Measurements from ENCODE around the gene ACOT13. TPM values are rescaled to one million over a fixed set of nuclear protein-coding genes. Genes with fewer than 3 reads are reported as not detected.
"Not testable (repeated sequence)": the region's sequence is repeated elsewhere in the genome, so short reads cannot be mapped to it uniquely, and the experiment has no call there.

The ACOT13 gene
- total and polyA plus RNA-seq, 2 donors (not counting 1 experiment from before 2014, with no cell fraction given), result 12.2 to 26.4 TPM

DNA sequence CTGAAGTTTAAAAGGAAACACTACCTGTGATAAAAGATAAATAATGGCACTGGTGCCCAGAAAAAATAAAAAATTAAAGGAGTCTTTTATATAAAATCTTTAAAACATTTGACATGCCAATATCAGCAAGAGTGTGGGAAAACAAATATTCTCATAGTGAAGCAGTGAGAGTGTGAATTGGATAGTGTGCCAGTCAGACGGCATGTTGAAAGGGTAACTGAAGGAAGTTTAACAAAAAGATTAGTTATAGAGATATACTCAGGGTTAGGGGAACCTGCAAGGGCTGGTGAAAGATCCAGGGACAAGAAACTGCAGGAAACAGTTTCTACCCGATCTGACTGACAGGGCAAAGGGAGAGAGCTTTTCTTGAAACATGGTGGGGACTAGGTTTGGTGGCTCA, 85.6 kb downstream of the ACOT13 start:
- no peak overlapping the region for H3K27ac ChIP-seq (ENCODE audit: insufficient read depth, low read length)
- H3K4me1 ChIP-seq (ENCODE audit: control insufficient read depth, extremely low read depth, insufficient read depth, low read length), result no peaks in the 10 kb centered on the region
- no peak overlapping the region for H2AFZ ChIP-seq (ENCODE audit: low read length)
- TF ChIP-seq, protein P1, sequence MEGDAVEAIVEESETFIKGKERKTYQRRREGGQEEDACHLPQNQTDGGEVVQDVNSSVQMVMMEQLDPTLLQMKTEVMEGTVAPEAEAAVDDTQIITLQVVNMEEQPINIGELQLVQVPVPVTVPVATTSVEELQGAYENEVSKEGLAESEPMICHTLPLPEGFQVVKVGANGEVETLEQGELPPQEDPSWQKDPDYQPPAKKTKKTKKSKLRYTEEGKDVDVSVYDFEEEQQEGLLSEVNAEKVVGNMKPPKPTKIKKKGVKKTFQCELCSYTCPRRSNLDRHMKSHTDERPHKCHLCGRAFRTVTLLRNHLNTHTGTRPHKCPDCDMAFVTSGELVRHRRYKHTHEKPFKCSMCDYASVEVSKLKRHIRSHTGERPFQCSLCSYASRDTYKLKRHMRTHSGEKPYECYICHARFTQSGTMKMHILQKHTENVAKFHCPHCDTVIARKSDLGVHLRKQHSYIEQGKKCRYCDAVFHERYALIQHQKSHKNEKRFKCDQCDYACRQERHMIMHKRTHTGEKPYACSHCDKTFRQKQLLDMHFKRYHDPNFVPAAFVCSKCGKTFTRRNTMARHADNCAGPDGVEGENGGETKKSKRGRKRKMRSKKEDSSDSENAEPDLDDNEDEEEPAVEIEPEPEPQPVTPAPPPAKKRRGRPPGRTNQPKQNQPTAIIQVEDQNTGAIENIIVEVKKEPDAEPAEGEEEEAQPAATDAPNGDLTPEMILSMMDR (conservative IDR thresholded peaks at IDR 0.05 in 1 of 2, IDR thresholded peaks at IDR 0.05 in 1 of 2; ENCODE audit: low read depth in 1 of 2, low read length in 2 of 2), result no peak
- no peak for TF ChIP-seq EZH2 (IDR thresholded peaks at IDR 0.05; ENCODE audit: low read length, missing control alignments)
- no peaks in the 10 kb centered on the region for H3K27me3 ChIP-seq (ENCODE audit: control insufficient read depth, insufficient read depth, low read length)
- H3K36me3 ChIP-seq (ENCODE audit: control insufficient read depth, insufficient read depth, low read length), result no peaks in the 10 kb centered on the region
- no peak overlapping the region for H3K4me3 ChIP-seq (replicated peaks in 1 of 4; ENCODE audit: control extremely low read depth in 1 of 4, insufficient read depth in 1 of 4, low read depth in 3 of 4, low read length in 4 of 4)
- H3K79me2 ChIP-seq (ENCODE audit: control insufficient read depth, insufficient read depth, low read length), result no peaks in the 10 kb centered on the region
- no peak overlapping the region for H3K4me2 ChIP-seq (ENCODE audit: extremely low read depth, insufficient read depth, low read length)
- H3K9me3 ChIP-seq (ENCODE audit: control insufficient read depth, insufficient read depth, low read depth, low read length), result no peaks in the 10 kb centered on the region
- no peak for DNase-seq (ENCODE audit: low read depth in 2 of 2)
- H4K20me1 ChIP-seq (ENCODE audit: control insufficient read depth, extremely low read depth, insufficient read depth, low read length), result no peaks in the 10 kb centered on the region
- H3K9ac ChIP-seq (ENCODE audit: insufficient read depth, low read length), result no peak overlapping the region

DNA sequence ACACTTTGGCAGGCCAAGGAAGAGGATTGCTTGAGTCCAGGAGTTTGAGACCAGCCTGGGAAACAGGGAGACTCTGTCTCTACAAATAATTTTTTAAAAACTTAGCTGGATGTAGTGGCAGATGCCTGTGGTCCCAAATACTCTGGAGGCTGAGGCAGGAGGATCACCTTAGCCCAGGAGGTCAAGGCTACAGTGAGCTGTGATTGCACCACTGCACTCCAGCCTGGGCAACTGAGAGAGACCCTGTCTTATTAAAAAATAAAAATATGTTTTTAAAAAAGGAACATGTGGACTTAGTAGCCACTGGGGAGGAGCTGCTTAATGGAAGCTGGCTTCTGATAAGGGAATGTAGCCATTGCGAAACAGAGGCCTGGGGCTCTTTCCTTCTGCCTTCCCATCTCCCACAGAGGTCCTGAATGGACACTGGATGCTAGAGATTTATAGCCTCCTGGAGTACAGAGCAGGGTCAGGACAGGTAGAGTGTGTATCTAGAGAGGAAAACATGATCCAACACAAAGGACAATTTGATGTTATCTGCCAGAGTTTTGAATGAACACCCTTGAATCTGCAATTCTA, 86.1 kb downstream of the ACOT13 start:
- H3K79me2 ChIP-seq (ENCODE audit: control insufficient read depth, insufficient read depth, low read length), result no peaks in the 10 kb centered on the region
- H3K4me1 ChIP-seq (ENCODE audit: control insufficient read depth, extremely low read depth, insufficient read depth, low read length), result no peaks in the 10 kb centered on the region
- H3K9me3 ChIP-seq (ENCODE audit: control insufficient read depth, insufficient read depth, low read depth, low read length), result no peaks in the 10 kb centered on the region
- DNase-seq (ENCODE audit: low read depth in 2 of 2), result no peak
- no peaks in the 10 kb centered on the region for H3K36me3 ChIP-seq (ENCODE audit: control insufficient read depth, insufficient read depth, low read length)
- TF ChIP-seq, protein P1 (conservative IDR thresholded peaks at IDR 0.05 in 1 of 2, IDR thresholded peaks at IDR 0.05 in 1 of 2; ENCODE audit: low read depth in 1 of 2, low read length in 2 of 2), result no peak
- TF ChIP-seq EZH2 (IDR thresholded peaks at IDR 0.05; ENCODE audit: low read length, missing control alignments), result no peak
- no peak overlapping the region for H3K4me2 ChIP-seq (ENCODE audit: extremely low read depth, insufficient read depth, low read length)
- H3K4me3 ChIP-seq (replicated peaks in 1 of 4; ENCODE audit: control extremely low read depth in 1 of 4, insufficient read depth in 1 of 4, low read depth in 3 of 4, low read length in 4 of 4), result no peak overlapping the region
- no peak overlapping the region for H2AFZ ChIP-seq (ENCODE audit: low read length)
- H4K20me1 ChIP-seq (ENCODE audit: control insufficient read depth, extremely low read depth, insufficient read depth, low read length), result no peaks in the 10 kb centered on the region
- H3K27me3 ChIP-seq (ENCODE audit: control insufficient read depth, insufficient read depth, low read length), result no peaks in the 10 kb centered on the region
- no peak overlapping the region for H3K27ac ChIP-seq (ENCODE audit: insufficient read depth, low read length)
- H3K9ac ChIP-seq (ENCODE audit: insufficient read depth, low read length), result no peak overlapping the region

DNA sequence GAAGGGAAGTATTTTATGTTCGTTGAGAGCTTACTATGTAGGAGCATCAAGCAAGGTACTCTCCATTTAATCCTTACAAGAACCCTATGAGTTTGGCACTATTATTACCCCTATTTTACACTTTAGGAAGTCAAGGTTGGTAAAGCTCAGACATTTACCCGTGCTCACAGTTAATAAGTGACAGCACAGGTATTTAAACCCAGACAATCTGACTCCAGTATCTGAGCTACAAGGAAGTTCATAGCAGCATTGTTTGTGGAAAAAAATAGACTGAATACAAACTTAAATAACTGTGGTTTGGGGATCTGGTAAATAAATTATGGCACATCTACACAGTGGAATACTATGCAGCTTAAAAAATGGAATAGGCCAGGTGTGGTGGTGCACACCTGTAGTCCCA, 86.7 kb downstream of the ACOT13 start:
- Histone ChIP-seq H3K9ac (ENCODE audit: insufficient read depth, low read length) (no peak overlapping the region), H3K36me3 (ENCODE audit: control insufficient read depth, insufficient read depth, low read length) (no peaks in the 10 kb centered on the region), H3K4me1 (ENCODE audit: control insufficient read depth, extremely low read depth, insufficient read depth, low read length) (no peaks in the 10 kb centered on the region), H4K20me1 (ENCODE audit: control insufficient read depth, extremely low read depth, insufficient read depth, low read length) (no peaks in the 10 kb centered on the region), H3K4me2 (ENCODE audit: extremely low read depth, insufficient read depth, low read length) (no peak overlapping the region), H3K79me2 (ENCODE audit: control insufficient read depth, insufficient read depth, low read length) (no peaks in the 10 kb centered on the region), H3K4me3 (replicated peaks in 1 of 4; ENCODE audit: control extremely low read depth in 1 of 4, insufficient read depth in 1 of 4, low read depth in 3 of 4, low read length in 4 of 4) (no peak overlapping the region), H3K27me3 (ENCODE audit: control insufficient read depth, insufficient read depth, low read length) (no peaks in the 10 kb centered on the region), H3K27ac (ENCODE audit: insufficient read depth, low read length) (no peak overlapping the region), H3K9me3 (ENCODE audit: control insufficient read depth, insufficient read depth, low read depth, low read length) (no peaks in the 10 kb centered on the region), H2AFZ (ENCODE audit: low read length) (no peak overlapping the region)
- no peak for TF ChIP-seq EZH2 (IDR thresholded peaks at IDR 0.05; ENCODE audit: low read length, missing control alignments)
- TF ChIP-seq, protein P1 (conservative IDR thresholded peaks at IDR 0.05 in 1 of 2, IDR thresholded peaks at IDR 0.05 in 1 of 2; ENCODE audit: low read depth in 1 of 2, low read length in 2 of 2), result no peak
- DNase-seq (ENCODE audit: low read depth in 2 of 2), result no peak

DNA sequence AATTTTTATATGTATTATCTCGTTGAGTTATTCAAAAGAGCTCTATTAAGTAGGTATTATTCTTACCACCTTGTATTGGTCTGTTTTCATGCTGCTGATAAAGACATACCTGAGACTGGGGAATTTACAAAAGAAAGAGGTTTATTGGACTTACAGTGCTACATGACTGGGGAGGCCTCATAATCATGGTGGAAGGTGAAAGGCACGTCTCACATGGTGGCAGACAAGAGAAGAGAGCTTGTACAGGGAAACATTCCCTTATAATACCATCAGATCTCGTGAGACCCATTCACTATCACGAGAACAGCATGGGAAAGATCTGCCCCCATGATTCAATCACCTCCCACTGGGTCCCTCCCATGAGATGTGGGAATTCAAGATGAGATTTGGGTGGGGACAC, 87.5 kb downstream of the ACOT13 start:
- H3K27ac ChIP-seq (ENCODE audit: insufficient read depth, low read length); H3K36me3 ChIP-seq (ENCODE audit: control insufficient read depth, insufficient read depth, low read length); DNase-seq (ENCODE audit: low read depth in 2 of 2); H3K79me2 ChIP-seq (ENCODE audit: control insufficient read depth, insufficient read depth, low read length); H3K4me1 ChIP-seq (ENCODE audit: control insufficient read depth, extremely low read depth, insufficient read depth, low read length); H2AFZ ChIP-seq (ENCODE audit: low read length); H3K4me2 ChIP-seq (ENCODE audit: extremely low read depth, insufficient read depth, low read length); H3K4me3 ChIP-seq (replicated peaks in 1 of 4; ENCODE audit: control extremely low read depth in 1 of 4, insufficient read depth in 1 of 4, low read depth in 3 of 4, low read length in 4 of 4); H3K9me3 ChIP-seq (ENCODE audit: control insufficient read depth, insufficient read depth, low read depth, low read length); H3K9ac ChIP-seq (ENCODE audit: insufficient read depth, low read length); H4K20me1 ChIP-seq (ENCODE audit: control insufficient read depth, extremely low read depth, insufficient read depth, low read length); H3K27me3 ChIP-seq (ENCODE audit: control insufficient read depth, insufficient read depth, low read length): not testable (repeated sequence)

Data from fibroblast of lung (primary cell).